Mesothelial cell of epicardium (in vitro differentiated cells): ENCODE measurements around the gene ARMC2. TPM values are rescaled to one million over a fixed set of nuclear protein-coding genes. Genes with fewer than 3 reads are reported as not detected.

Experiments used
- DNase-seq, 2 experiments: peaks; one replicate each; pipeline ENCODE4 v3.0.0; 2021; ENCODE audit warnings: low spot score in 2 of 2; ENCODE audit not compliant: unreplicated experiment in 2 of 2
- H3K27ac Mint-ChIP-seq: 2 replicates; pipeline ENCODE4 v1.8.0; 2021; ENCODE audit warnings: mixed read lengths
- H3K27me3 Mint-ChIP-seq: 2 replicates; pipeline ENCODE4 v1.8.0; 2021; ENCODE audit warnings: low read depth, mixed read lengths
- H3K36me3 Mint-ChIP-seq: 2 replicates; pipeline ENCODE4 v1.8.0; 2021; ENCODE audit warnings: mixed read lengths
- H3K4me1 Mint-ChIP-seq: 2 replicates; pipeline ENCODE4 v1.8.0; 2021; ENCODE audit warnings: mixed read lengths
- H3K4me3 Mint-ChIP-seq: 2 replicates; pipeline ENCODE4 v1.8.0; 2021; ENCODE audit warnings: mild to moderate bottlenecking, moderate library complexity, mixed read lengths
- H3K9me3 Mint-ChIP-seq: 2 replicates; pipeline ENCODE4 v1.8.0; 2021; ENCODE audit warnings: mixed read lengths
- total RNA-seq: library from RNA; stranded (reverse); gene quantifications from 3 replicates; pipeline ENCODE4 v1.2.1, GENCODE V29; 2021
- TF ChIP-seq, protein P1 (sequence below): fragments of 200-600 bp; sonication (generic); IDR thresholded peaks from one replicate; pipeline ENCODE4 v1.5.0; 2021; ENCODE audit warnings: antibody characterized with exemption; ENCODE audit not compliant: unreplicated experiment

Gene ARMC2
- total RNA-seq, 1 donor from 2014 or later, result 16.5 TPM

DNA sequence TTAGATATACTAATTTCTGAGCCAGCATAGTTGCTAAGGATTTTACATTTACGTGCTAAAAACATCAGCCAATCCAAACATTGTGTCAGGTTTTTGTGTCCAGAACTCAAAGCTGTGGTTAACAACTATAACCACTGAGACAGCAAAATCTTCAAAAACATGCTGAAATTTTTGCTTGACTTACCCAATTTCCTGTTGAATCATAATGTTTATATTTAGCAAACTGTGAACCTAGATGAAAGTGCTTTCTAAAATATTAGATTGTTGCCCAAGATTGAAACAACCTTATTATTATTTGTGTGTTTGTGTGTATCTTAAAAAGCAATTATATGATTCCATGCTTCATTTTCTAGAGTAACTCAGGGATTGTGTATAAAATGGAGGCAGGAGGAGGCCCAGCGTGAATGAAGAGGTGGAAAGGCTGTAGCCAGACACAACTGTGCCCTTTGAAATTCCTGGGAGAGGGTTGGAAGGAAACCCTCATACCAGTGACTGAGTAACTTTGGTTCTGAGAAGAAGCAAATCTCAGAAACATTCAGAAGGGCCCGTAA lies 48.0 kb downstream of the ARMC2 start:
- Mint-ChIP-seq H3K4me3 (no peak overlapping the region), H3K27ac (no peak overlapping the region), H3K36me3 (peaks cover 2% of the 10 kb centered on the region), H3K27me3 (no peaks in the 10 kb centered on the region), H3K4me1 (peaks cover 3% of the 10 kb centered on the region), H3K9me3 (no peaks in the 10 kb centered on the region)
- TF ChIP-seq, protein P1, sequence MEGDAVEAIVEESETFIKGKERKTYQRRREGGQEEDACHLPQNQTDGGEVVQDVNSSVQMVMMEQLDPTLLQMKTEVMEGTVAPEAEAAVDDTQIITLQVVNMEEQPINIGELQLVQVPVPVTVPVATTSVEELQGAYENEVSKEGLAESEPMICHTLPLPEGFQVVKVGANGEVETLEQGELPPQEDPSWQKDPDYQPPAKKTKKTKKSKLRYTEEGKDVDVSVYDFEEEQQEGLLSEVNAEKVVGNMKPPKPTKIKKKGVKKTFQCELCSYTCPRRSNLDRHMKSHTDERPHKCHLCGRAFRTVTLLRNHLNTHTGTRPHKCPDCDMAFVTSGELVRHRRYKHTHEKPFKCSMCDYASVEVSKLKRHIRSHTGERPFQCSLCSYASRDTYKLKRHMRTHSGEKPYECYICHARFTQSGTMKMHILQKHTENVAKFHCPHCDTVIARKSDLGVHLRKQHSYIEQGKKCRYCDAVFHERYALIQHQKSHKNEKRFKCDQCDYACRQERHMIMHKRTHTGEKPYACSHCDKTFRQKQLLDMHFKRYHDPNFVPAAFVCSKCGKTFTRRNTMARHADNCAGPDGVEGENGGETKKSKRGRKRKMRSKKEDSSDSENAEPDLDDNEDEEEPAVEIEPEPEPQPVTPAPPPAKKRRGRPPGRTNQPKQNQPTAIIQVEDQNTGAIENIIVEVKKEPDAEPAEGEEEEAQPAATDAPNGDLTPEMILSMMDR, result no peak
- no peak for DNase-seq

DNA sequence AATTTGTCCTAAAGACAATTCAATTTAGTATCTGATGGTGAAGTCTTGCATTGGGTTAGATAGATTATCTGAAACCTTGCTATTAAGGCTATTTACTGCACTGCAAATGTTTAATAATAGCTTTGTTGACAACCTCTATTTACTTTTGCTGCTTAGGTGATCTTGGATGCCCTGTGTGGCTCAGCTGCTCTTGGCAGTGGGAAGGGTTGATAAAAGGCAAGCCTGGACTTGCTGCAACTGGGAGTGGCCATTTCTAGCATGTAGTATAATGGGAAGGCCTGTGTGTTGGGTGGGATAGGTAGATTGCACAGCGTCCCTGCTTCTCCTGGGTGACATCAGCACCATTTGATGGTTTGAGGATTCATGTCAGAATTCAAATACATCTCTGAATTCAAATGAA lies 49.1 kb downstream of the ARMC2 start:
- no peak overlapping the region for H3K27ac Mint-ChIP-seq
- no peak overlapping the region for H3K4me3 Mint-ChIP-seq
- TF ChIP-seq, protein P1, result no peak
- no peaks in the 10 kb centered on the region for H3K9me3 Mint-ChIP-seq
- H3K4me1 Mint-ChIP-seq, result peaks cover 3% of the 10 kb centered on the region
- DNase-seq, result no peak
- no peaks in the 10 kb centered on the region for H3K27me3 Mint-ChIP-seq
- peaks cover 2% of the 10 kb centered on the region for H3K36me3 Mint-ChIP-seq

GRCh38 chr6:108902382-108902792 lies 54.2 kb downstream of the ARMC2 start:
- peaks cover 18% of the 10 kb centered on the region for H3K4me1 Mint-ChIP-seq
- H3K36me3 Mint-ChIP-seq, result peaks cover 2% of the 10 kb centered on the region
- H3K27ac Mint-ChIP-seq, result no peak overlapping the region
- no peak overlapping the region for H3K4me3 Mint-ChIP-seq
- TF ChIP-seq, protein P1, result no peak
- H3K27me3 Mint-ChIP-seq, result no peaks in the 10 kb centered on the region
- no peaks in the 10 kb centered on the region for H3K9me3 Mint-ChIP-seq
- DNase-seq, result no peak

DNA sequence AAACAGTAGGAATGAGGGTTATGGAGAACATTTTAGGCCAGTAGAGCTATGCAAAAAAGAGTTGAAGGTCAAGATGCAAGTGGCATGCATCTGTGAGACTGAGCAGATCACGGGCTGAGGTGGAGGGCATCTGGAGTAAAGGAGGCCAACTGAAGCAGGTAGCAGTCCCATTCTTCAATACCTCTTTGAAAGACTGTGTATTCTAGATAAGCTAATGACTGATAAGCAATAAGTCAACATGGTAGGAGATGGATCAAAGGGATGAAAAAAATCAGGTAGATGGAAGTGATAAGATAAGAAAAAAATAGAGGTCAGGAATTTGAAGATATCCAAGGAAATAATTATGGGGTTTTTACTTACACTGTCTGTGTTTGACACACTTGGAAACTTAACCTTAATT lies 55.6 kb downstream of the ARMC2 start:
- no peak for DNase-seq
- H3K4me1 Mint-ChIP-seq, result peaks cover 18% of the 10 kb centered on the region
- no peaks in the 10 kb centered on the region for H3K9me3 Mint-ChIP-seq
- no peak overlapping the region for H3K4me3 Mint-ChIP-seq
- H3K36me3 Mint-ChIP-seq, result peaks cover 2% of the 10 kb centered on the region
- no peaks in the 10 kb centered on the region for H3K27me3 Mint-ChIP-seq
- TF ChIP-seq, protein P1, result no peak
- H3K27ac Mint-ChIP-seq, result no peak overlapping the region

- H3K27me3 Mint-ChIP-seq, result no peaks in the 10 kb centered on the region
- H3K9me3 Mint-ChIP-seq, result no peaks in the 10 kb centered on the region
- H3K4me3 Mint-ChIP-seq, result no peak overlapping the region
- TF ChIP-seq, protein P1, result no peak
- no peak for DNase-seq
- H3K27ac Mint-ChIP-seq, result no peak overlapping the region
- peaks cover 2% of the 10 kb centered on the region for H3K36me3 Mint-ChIP-seq
- H3K4me1 Mint-ChIP-seq, result peaks cover 18% of the 10 kb centered on the region
Observed at GRCh38 chr6:108904741-108905140, 56.5 kb downstream of the ARMC2 start.
